A549 (cell line): ENCODE results near the gene ANP32A.
"Not testable (repeated sequence)": the region's sequence is repeated elsewhere in the genome, so short reads cannot be mapped to it uniquely, and the experiment has no call there.

ENCODE experiments used
- CTCF ChIP-seq: fragments of >200 bp; sonication (Bioruptor Twin); formaldehyde crosslinking; IDR thresholded peaks from 3 replicates; pipeline ENCODE4 v1.5.1; 2016
- EP300 ChIP-seq, 2 experiments: fragments of >200 bp; sonication (Bioruptor Twin); formaldehyde crosslinking; IDR thresholded peaks; 2 replicates in 1 of 2; 3 replicates in 1 of 2; pipeline ENCODE4 v1.6.1; 2016 to 2017
- ESRRA ChIP-seq: fragments of 150-350 bp; IDR thresholded peaks from 2 replicates; pipeline ENCODE4 v1.6.1; 2014; ENCODE audit warnings: mild to moderate bottlenecking, low read length, borderline replicate concordance
- RCOR1 ChIP-seq: fragments of 150-350 bp; IDR thresholded peaks from 2 replicates; pipeline ENCODE4 v1.6.1; 2014; ENCODE audit warnings: antibody characterized with exemption, low read length, low read depth
- RFX5 ChIP-seq: fragments of 450-650 bp; IDR thresholded peaks from 2 replicates; pipeline ENCODE4 v1.7.1; 2014; ENCODE audit warnings: antibody characterized with exemption, mild to moderate bottlenecking, moderate library complexity
- USF2 ChIP-seq: fragments of 450-650 bp; IDR thresholded peaks from 2 replicates; pipeline ENCODE4 v1.6.1; 2014; ENCODE audit warnings: antibody characterized with exemption
- ZC3H11A ChIP-seq: fragments of 450-650 bp; IDR thresholded peaks from 2 replicates; pipeline ENCODE4 v1.6.1; 2014; ENCODE audit warnings: antibody characterized with exemption, mild to moderate bottlenecking
- TF ChIP-seq, protein P1 (sequence below): IDR thresholded peaks from 2 replicates; pipeline ENCODE4 v1.6.1; 2012

GRCh38 chr15:68858666-68859065 lies 38.0 kb upstream of the ANP32A start:
- not testable (repeated sequence) for TF ChIP-seq CTCF; ESRRA; USF2; RFX5; EP300 (IDR thresholded peaks at IDR 0.05); ZC3H11A; RCOR1
- TF ChIP-seq, protein P1, sequence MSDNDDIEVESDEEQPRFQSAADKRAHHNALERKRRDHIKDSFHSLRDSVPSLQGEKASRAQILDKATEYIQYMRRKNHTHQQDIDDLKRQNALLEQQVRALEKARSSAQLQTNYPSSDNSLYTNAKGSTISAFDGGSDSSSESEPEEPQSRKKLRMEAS: not testable (repeated sequence)
